ENCODE data around the gene GSTT4.

- TF ChIP-seq CTCF (IDR thresholded peaks at IDR 0.05): no peak
- TF ChIP-seq POLR2A (IDR thresholded peaks at IDR 0.05): no peak
Observed at GRCh38 chr22:24025475-24025874, 20.2 kb upstream of the GSTT4 start.
